ENCODE measurements around the gene ZNF385D.

- no peak for TF ChIP-seq CTCF (IDR thresholded peaks at IDR 0.05)
- no peak for TF ChIP-seq POLR2A (IDR thresholded peaks at IDR 0.05)
- no peak for TF ChIP-seq POLR2AphosphoS5 (IDR thresholded peaks at IDR 0.05)
Observed at GRCh38 chr3:21792176-21792575, 41.2 kb upstream of the ZNF385D start.
